GM12874 (cell line): Measurements from ENCODE around the gene RAB11FIP5.

Source experiments
- TF ChIP-seq, protein P1 (sequence below): IDR thresholded peaks from 2 replicates; pipeline ENCODE4 v1.5.1; 2011; ENCODE audit warnings: low read depth, mild to moderate bottlenecking, control low read depth, low read length, moderate library complexity; ENCODE audit not compliant: insufficient read depth

RAB11FIP5 gene

GRCh38 chr2:73131807-73132206 is 19.1 kb upstream of the RAB11FIP5 start:
- TF ChIP-seq, protein P1, sequence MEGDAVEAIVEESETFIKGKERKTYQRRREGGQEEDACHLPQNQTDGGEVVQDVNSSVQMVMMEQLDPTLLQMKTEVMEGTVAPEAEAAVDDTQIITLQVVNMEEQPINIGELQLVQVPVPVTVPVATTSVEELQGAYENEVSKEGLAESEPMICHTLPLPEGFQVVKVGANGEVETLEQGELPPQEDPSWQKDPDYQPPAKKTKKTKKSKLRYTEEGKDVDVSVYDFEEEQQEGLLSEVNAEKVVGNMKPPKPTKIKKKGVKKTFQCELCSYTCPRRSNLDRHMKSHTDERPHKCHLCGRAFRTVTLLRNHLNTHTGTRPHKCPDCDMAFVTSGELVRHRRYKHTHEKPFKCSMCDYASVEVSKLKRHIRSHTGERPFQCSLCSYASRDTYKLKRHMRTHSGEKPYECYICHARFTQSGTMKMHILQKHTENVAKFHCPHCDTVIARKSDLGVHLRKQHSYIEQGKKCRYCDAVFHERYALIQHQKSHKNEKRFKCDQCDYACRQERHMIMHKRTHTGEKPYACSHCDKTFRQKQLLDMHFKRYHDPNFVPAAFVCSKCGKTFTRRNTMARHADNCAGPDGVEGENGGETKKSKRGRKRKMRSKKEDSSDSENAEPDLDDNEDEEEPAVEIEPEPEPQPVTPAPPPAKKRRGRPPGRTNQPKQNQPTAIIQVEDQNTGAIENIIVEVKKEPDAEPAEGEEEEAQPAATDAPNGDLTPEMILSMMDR: no peak

DNA sequence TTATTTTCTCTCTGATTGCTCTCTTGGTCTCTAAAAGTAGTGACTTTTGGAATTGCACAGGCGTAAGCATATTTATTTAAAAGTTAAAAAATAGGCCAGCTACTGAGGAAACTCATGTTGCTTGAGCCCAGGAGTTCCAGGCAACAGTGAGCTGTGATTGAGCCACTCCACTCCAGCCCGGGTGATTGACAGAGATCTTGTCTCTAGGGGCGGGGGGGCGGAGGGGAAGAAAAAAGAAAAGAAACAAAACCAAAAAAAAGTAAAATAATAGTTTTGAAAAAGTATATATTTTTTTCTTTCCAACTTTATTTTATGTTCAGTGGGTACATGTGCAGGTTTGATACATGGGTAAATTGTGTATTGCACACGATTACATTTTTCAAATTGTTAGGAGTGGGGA is 18.0 kb upstream of the RAB11FIP5 start:
- TF ChIP-seq, protein P1: no peak

DNA sequence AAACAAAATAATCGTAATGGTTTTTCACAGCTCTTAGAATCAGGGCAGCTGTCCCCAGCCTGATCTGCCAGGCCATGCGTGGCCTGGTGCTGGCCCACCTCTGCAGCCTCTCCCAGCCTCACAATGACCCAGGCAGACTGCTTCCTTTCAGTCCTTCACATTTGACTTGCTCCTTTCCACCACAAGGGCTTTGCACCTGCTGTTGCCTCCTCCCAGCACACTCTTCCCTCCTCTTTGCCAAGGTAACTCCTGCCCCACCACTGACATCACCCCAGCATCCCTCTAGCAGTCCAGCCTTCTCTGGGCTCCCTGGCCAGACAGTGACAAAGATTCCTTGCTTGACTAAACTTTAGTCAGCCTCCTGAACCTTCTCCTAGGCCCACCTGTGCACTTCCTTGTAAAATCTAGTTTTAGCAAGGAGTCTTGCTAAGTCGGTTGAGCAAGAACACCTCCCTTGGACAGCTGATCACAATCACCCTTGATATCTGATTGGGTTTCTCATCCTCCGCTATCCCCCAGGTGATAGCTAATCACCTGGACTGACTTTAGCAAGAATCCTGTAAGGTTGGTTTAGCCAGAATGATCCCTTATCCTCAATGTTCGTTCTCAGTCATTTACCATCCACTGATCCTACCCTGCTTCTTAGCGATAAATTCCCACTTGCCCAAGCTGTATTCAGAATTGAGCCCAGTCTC is 16.2 kb upstream of the RAB11FIP5 start:
- TF ChIP-seq, protein P1: no peak

GRCh38 chr2:73122536-73122935 is 9.8 kb upstream of the RAB11FIP5 start:
- TF ChIP-seq, protein P1: no peak

DNA sequence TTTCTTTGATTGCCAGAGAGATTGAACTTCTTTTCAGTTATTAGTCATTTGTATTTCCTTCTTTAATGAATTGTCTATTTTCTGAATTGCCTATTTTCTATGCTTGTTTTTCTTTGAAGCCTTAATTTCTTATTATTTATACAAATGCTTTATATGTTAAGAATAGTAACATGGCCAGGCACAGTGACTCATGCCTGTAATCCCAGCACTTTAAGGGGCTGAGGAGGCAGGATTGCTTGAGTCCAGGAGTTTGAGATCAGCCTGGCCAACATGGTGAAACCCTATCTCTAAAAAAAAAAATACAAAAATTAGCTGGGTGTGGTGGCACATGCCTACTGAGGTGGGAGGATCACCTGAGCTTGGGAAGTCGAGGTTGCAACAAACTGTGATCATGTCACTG is 4.7 kb upstream of the RAB11FIP5 start:
- TF ChIP-seq, protein P1: no peak

DNA sequence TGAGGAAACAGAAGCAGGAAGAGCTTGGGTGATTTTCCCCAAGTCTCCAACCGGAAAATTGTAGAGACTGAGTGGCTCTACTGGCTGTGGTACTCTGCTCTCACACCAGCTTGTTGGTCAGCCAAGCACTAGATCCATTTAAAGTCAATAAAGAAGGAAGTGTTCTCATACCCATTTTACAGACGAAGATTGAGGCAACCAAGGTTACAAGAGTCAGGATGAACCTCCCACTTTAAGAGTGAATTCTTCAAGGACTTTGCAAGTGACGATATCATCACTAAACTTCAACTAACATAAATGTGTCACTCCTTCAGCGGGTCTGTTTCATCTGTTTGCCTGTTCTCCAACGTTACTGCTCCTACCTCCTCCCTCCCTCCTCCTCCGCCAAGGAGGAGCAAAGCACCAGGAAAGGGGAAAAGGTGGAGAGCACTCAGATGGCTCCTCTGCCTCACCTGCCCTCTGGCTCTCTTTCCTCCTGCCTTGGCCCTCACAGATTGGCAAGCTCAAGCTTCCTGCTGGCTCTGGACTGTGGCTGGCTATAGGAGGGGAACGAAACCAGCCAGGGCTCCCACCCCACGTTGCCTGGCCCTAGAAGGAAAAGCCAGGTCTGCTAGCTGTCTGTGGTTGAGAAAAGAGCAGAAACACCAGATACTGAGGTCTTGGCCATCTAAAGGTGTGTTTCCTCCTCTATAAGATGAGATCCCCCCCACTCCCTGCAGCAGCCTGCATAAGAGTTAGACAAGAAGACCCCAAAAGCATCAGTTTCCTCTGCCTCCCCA is 3.6 kb upstream of the RAB11FIP5 start:
- TF ChIP-seq, protein P1: no peak

- TF ChIP-seq, protein P1: no peak
These were observed 1.6 kb upstream of the RAB11FIP5 start for GRCh38 chr2:73114273-73114867.
